GM19468 (cell line): ENCODE results near the gene LSR.

Experiments
- ATAC-seq: cut with Tn5 transposase; IDR thresholded peaks from one replicate; pipeline ENCODE4 v1.9.1; 2021; ENCODE audit warnings: mild to moderate bottlenecking, moderate library complexity, moderate number of reproducible peaks; ENCODE audit not compliant: unreplicated experiment; ENCODE audit errors: extremely low read depth

Gene LSR

GRCh38 chr19:35265126-35265899 lies 16.5 kb downstream of the LSR start:
- no peak for ATAC-seq

GRCh38 chr19:35265900-35266519 lies 17.2 kb downstream of the LSR start:
- ATAC-seq: no peak

GRCh38 chr19:35266520-35267352 lies 17.9 kb downstream of the LSR start:
- no peak for ATAC-seq

- ATAC-seq: no peak
Observed at GRCh38 chr19:35267353-35267817, 18.6 kb downstream of the LSR start.

GRCh38 chr19:35267818-35268535 lies 19.2 kb downstream of the LSR start:
- ATAC-seq: no peak

- ATAC-seq: no peak
Observed at GRCh38 chr19:35268536-35269437, 20.0 kb downstream of the LSR start, which contains the start of gene USF2. USF2 (plus strand) TSS chr19:35268962; CDS start chr19:35269102, 140 bp downstream.

GRCh38 chr19:35269438-35270117 lies 20.8 kb downstream of the LSR start:
- ATAC-seq: no peak

- ATAC-seq: no peak
Observed at GRCh38 chr19:35270381-35270811, 21.6 kb downstream of the LSR start.

- no peak for ATAC-seq
Observed at GRCh38 chr19:35271546-35271945, 22.7 kb downstream of the LSR start.

- no peak for ATAC-seq
Observed at GRCh38 chr19:35272122-35272719, 23.4 kb downstream of the LSR start.

- no peak for ATAC-seq
Observed at GRCh38 chr19:35272954-35273649, 24.3 kb downstream of the LSR start.

GRCh38 chr19:35273686-35274259 lies 25.0 kb downstream of the LSR start:
- no peak for ATAC-seq

- no peak for ATAC-seq
Observed at GRCh38 chr19:35274323-35274722, 25.5 kb downstream of the LSR start.

- no peak for ATAC-seq
Observed at GRCh38 chr19:35276706-35277281, 28.0 kb downstream of the LSR start.

- ATAC-seq: no peak
Observed at GRCh38 chr19:35278578-35279284, 29.9 kb downstream of the LSR start.

- ATAC-seq: no peak
Observed at GRCh38 chr19:35279374-35279773, 30.6 kb downstream of the LSR start.
